T-helper 1 cell (primary cell): Measurements from ENCODE around the gene SBF2.
"Not testable (repeated sequence)": the region's sequence is repeated elsewhere in the genome, so short reads cannot be mapped to it uniquely, and the experiment has no call there.

ENCODE experiments used
- DNase-seq, 5 donors: peaks; one replicate each; pipeline ENCODE4 v3.0.0-alpha.2; 2012 to 2020

SBF2 gene

DNA sequence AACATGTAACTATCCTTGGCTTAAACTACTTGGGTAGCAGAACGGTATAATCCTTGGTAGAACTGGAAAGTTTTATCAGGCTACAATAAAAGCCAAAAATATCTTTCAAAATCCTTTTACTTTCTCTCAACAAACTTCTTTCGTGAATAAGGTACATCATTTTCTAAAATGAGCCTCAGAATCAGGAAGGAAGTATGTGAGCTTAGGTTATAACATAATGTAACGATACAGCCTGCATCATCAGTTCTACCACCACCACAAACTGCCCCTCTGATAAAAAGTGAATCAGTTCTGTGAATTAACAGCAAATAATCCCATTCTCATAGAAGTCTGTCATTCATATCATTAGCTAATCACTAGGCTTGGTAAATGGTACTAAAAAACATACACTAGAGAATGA lies 244.3 kb downstream of the SBF2 start:
- no peak for DNase-seq

DNA sequence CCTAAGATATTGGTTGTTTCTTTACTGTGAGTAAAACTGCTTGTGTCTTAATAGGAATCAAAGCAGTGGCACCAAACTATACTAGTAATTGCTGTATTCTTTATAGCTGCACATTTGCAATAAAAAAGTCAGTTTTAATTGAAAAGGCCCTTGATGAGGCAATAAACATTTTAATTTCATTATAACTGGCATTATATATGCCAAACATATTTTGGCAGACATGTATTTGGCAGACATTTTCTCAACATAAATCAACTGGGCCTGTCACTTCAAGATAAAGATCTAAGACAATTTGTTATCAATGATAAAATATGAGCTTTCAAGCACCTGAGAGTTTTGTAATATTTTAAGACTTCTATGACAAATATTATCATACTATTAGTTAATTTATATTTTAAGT lies 245.7 kb downstream of the SBF2 start:
- DNase-seq: no peak

DNA sequence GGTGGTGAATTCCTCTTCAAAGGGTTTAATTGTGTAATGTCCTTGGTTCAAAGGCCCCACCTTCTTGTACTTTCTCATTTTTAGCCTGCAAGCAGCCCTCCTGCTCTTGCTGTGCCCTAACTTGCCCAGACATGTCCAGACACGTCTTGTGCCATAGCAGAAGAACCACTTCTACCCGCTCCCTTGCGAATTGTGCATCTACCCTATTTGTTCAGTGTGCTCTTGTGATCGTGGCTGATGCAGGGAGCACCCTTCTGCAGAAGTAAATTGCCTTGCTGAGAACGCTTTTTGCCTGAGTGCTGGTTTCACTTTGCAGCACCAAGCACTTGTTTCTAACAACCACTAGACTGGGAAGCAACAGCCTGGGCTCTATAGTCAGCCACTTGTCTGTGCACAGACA lies 249.4 kb downstream of the SBF2 start:
- no peak for DNase-seq

DNA sequence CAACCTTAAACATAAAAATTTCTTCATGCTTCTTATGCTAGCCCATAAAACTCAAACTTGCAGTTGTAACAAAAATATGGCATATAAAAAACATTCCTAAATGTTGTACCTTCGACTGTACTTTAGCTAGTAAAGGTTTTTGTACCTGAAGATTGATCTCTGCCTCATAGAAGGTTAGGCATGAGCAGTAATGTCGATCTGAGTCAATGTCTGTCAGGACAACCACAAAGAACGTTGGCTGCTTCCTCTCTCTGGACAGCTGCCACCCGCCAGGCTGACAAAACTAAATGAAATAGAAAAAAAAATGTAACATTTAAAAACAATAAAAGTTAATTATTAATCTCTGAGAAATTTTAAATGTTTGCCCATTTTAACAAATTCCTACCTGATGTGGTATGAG lies 251.3 kb downstream of the SBF2 start:
- no peak for DNase-seq

DNA sequence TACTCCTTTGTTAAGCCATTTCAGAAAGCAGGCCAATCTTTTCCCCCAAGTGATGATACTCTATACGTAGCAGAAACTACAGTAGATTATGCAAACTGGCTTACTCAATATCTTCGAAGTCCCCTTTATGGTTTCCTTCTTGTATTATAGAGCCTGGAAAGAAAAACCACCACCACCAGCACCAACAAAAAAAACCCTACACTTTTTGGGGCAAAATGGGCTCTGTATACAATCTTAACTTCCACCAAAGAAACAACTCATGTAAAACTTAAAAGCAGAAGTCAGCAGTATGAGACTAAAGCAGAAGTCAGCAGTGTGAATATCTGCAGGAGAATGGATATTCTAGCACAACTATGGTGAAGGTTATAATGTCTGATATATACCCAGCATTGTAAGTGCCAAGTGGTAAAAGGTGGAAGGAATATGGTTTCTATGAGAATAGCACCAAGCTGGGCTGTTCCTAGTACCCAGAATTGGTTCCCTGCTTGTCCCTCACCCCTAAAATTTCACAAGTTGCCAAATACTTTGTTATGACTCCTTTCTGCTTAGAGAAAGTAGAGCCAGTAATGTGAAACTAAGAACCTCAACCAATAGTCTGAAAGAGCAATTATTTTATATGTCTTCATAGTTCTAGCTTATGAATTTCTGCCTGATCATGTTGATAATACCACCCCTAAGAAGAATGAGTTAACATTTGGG lies 252.1 kb downstream of the SBF2 start:
- no peak for DNase-seq

DNA sequence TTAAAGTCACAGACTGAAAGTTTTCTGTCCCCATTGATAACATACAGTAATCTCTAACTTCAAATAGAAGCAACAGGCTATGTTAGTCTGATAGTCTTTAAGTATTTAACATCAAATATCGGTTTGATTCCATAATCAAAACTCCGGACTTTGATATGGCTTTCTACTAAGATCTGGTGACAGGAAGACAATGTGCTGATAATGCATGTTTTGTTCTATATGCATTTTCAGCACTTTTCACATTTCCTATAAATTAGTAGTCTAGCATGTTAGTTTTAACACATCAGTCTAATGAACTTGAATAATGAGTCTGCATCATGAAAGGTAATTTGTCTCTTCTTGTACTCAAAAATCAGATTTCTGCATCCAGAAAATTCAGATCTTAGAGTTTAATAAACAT lies 252.7 kb downstream of the SBF2 start:
- no peak for DNase-seq

DNA sequence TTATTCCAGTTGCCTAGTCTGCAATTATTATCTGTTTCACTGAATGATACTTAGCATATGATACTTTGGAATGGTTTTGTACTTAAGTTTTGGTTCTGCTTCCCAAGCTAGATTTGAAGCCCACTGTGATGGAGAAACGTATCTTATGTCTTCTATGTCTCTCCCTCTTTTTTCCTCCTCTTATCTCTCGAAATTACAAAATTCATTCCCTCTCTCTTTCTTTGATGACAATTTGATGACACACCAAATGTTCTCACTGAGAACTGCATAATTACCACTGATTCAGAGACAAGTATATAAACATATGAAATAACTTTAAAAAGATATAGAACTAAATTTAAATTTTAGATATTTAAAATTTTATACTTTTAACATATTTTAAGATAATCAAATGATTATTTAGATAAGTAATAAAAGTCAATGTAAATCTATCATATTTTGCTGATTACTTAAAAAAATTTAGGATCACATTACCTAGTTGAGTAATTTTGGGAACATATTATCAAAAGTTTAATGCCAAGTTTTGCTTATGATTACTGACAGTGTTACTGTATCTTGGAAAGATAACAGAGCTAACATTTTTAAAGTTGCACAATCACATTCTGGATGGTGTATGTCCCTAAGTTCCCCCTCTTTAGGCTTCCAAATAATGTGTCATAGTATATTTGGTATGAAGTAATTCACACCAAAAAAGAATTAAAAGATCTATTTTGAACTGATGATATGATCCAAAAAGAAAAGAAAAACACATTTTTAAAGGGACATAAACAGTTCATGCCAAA lies 255.3 kb downstream of the SBF2 start:
- DNase-seq: no peak

DNA sequence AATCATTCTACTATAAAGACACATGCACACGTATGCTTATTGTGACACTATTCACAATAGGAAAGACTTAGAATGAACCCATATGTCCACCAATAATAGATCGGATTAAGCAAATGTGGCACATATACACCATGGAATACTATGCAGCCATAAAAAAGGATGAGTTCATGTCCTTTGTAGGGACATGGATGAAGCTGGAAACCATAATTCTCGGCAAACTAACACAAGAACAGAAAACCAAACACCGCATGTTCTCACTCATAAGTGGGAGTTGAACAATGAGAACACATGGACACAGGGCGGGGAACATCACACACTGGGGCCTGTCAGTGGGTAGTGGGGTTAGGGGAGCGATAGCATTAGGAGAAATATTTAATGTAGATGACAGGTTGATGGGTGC lies 258.1 kb downstream of the SBF2 start:
- DNase-seq: not testable (repeated sequence)

DNA sequence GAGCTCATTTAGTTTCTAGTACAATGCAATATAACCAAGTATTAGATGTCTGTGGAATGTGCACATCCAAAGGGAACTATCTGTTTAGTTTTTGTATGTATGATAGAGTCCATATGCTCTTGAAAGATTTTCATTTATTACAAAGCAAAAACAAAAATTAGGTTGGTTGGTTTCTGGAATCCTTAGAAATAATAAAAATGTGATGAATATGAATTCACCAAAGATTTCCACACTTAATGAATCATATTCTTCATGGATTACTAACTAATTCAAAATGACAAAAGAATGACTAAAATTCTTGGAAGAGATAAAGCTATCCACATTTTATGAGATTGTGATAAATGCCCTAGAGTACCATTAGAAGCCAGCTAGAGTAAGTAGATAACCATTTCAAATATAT lies 261.1 kb downstream of the SBF2 start:
- no peak for DNase-seq

DNA sequence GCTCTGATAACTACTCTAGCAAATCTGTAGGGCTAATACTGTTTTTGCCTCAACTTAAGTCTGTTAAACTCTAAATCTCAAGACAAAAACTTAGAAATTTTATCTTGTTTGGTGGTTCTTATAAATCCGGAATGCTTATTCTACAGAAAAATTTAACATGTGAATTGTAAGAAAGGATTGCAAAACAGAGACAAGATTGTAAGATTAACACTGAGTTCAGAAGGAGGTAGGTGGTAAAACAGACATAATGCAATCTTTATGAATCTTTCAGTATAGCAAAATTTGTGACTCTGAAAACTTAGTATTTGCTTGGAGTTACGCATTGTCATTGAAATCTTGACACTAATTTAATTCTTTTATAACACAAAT lies 263.9 kb downstream of the SBF2 start:
- no peak for DNase-seq

DNA sequence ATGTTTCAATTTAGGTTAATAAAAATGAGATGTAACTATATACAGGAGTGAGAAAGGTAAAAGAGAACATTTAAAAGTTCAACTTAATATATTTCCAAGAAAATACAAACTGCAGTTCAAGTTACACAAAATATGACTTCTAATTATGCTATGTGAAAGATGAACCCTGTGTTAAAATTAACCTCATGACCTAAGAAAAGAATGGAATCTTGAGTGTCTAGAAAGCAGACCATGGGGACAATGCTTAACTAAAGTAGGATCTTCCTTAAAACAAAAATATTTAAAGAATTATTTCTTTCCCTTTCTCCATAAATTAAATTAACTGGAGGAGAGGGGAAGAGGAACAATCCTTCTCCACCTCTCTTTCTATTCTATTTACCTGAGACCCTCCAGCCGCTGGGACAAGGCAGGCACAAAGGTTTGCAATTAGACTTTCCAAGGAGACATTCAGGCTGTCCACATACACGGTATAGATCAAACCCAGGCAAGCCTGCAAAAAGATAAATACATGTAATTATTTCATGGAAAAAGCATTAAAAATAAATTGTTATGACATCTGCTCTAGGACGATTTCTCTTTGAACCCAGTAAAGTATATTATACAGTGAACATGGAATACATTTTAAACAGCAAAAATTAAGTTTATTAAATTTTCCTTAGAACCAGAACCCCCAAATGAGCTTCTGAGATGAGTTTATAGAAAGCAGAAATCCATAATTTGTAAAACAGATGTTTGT lies 264.5 kb downstream of the SBF2 start:
- DNase-seq: no peak

DNA sequence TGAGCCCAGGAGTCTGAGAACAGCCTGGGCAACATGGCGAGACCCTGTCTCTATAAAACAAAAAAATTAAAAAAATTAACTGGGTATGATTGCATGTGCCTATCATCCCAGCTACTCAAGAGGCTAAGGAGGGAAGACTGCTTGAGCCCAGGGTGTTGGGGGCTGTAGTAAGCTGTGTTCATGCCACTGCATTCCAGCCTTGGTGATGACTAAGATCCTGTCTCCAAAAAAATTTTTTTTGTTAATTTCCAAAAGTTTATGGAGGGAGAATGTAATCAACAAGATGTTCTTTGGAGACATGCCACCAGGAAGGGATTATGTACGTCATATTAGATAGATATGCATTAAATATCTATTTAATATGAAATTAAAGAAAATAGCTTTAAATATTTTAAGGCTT lies 267.5 kb downstream of the SBF2 start:
- DNase-seq: no peak

DNA sequence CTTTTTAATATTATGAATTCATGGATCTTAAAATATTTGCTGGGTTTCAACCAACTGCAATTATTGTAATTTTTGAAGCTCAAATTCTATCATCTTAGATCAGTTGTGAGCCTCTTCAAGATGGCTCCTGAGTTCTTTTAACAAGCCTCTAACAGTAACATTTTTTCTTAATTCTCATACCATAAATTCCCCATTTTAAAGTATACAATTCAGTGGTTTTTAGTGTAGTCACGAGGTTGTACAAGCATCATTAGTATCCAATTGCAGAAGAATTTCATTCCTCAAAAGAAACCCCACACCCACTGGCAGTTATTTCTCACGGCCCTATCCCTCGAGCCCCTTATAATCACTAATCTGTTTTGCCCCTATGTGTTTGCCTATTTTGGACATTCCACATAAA lies 270.8 kb downstream of the SBF2 start:
- no peak for DNase-seq

DNA sequence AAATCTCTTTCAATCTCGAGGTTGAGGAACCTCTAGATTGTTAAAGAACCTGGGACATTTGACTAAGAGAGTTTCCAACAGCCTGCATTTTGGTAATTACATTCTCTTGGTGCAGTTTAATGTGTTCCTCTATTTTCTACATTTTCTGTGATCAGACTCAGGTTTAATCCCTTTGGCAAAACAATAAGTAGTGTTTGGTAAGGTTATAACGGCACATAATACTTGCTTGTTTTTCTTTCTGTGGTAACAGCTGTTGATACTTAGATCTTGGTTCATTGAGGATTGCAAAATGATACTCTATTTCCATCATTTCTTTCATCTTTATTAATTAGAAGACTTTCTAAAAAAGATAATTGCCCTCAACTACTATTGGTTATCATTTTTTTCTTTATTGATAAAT lies 271.3 kb downstream of the SBF2 start:
- DNase-seq: no peak

DNA sequence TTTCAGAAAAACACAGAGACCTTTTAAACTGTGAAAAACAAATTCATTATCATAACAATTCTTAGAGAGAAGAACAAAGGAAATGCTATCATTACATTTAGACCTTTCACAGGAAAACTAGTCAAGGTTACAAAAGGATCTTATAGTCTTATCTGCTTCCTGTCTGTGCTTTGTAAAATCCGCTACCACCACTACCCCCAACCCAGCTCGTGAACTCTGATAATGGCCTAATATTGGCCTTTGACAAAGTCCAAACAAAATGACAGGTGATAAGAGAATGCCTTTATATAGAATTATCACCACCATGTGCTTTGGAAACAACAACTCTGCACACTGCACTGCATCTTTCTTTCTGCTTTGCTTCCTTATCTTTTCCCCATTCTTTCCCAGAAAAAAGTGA lies 272.5 kb downstream of the SBF2 start:
- no peak for DNase-seq

DNA sequence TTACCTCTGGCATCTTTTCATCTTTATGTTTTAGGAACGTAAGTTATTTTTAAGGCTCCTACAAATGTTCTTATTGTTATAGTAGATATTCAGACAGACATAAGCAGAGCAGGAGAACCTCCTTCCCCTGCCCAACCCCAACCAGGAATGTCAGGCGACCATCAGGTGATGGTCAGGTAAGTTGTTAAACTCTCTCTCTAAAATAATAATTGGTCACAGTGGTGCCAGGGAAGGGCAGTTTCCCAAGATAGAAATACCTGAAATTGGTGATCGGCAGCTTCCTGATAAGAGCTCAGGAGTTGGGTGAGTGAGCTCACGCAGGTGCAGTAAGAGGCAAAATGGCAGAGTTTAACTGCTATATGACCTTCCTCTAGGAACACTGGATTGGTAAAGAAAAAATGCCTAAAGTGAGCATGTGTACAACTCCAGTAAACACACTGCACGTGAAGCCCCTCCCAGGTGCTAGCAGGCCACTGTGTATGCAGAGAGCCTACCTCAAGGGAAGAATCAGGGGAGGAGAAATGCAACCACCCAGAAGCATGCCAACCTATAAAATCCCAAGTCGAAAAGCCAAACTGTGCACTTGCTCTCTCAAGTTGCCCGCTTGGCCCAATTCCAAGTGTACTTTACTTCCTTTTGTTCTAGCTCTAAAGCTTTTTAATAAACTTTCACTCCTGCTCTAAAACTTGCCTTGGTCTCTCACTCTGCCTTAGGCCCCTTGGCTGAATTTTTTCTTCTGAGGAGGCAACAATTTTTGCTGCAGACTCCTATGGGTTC lies 273.9 kb downstream of the SBF2 start:
- DNase-seq: no peak

DNA sequence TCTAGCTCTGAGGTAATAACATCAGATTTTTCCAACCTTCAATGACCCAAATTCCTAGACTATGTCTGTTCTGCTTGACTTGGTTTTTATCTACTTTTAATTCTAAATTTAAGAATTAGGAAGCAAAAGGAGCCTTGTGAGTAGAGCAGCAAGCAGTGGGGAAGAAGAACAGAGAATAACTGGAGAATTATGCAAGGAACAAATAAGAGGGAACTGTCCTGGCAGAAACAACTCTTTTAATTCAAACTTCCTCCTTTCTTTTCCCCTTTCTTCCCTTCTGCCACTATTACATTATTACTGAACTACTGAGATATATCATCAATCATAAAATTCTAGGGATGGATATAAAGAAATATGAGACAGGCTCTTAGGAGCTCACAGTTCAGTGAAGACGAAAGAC lies 276.1 kb downstream of the SBF2 start:
- DNase-seq: no peak

DNA sequence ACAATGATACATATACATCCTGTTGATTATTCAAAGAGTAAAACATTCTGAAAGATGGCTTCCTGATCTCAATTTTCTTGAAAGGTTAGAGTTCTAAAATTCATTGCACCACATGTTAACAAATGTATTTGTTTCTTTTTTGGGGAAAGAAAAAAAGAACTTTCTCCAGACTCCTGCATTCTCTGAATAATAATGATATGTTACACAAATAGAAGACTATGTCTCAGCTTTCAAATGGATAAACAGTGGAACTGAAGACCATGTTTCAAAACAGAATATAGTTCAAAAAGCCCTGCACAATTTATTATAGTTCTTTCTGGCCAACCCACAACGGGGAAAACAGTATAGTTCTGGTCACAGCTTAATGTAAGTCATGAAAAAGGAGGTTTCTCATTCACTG lies 277.0 kb downstream of the SBF2 start:
- DNase-seq: no peak

DNA sequence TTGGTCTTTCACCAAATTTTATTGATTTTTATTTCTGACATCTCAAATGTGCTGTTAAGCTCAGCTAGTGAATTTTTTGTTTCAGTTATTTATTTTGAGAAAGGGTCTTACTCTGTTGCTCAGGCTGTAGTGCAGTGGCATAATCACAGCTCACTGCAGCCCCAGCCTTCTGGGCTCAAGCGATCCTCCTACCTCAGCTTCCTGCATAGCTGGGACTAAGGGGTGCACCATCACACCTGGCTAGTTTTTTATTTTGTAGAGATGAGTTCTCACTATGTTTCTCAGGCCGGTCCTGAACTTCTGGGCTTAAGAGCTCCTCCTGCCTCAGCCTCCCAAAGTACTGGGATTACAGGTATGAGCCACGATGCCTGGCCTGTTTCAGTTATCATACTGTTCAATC lies 282.0 kb downstream of the SBF2 start:
- DNase-seq: no peak

DNA sequence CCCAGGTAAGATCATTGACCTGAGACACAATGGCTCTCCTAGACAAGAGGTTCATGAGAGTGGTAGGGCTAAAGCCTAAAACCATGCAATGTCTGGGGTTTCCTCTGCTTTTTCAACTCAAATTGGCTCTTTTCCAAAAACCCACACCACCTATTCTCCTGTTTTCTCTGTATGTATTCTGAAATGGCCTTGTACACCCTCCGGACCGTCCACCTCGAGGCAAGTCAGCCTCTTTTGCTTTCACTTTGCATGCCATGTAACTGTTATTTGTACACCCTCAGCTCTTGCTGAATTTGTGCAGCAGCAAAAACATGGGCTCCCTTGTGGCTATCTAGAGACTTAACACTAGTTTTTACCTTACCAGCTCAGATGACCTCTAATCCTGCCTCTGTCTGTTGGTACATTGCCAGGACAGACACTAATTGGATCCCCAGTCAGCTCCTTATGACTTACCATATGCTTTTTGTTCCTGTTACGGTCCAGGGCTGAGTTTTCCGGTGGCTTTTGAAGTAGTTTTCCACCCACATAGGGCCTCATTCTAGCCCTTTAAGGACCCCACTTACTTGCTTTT lies 288.0 kb downstream of the SBF2 start:
- no peak for DNase-seq

DNA sequence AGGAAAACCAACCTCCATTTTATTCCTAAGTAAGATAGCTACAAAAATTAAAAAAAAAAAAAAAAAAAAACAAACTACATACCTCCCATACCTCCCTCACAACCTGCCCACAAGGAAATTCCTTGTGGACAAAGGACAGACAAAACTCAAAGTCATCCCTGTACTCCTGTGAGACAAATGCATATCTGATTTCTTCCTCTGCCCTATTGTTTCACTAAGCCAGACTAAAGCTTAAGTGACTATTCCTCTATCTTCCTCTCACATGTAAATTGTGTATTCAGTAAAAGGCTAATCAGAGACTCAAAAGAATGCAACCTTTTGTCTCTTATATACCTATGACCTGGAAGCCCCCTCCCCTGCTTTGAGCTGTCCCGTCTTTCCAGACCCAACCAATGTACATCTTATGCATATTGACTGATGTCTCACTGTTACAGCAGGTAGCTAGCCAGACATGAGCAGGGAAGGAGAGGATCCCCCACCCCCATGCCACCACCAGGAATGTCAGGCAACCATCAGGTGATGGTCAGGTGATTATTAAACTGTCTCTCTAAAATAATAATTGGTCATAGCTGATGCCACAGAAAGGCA lies 289.4 kb downstream of the SBF2 start:
- no peak for DNase-seq

DNA sequence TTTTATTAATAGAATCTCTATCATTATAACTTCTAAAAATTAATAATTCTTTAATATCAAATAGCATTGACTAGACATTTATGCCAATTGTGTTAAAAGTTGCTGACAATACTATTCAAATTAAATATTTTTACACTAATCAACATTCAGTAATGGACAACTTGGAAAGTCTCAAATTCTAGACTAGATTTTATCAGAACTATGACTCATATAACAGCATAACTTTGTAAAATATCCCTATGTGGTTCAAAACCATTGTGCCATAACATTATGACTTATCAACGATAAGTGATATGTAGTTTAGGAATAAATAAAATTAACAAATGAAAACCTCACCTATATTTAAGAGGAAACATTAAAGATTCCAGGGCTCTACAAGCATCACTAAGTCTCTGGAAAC lies 291.8 kb downstream of the SBF2 start:
- DNase-seq: no peak

DNA sequence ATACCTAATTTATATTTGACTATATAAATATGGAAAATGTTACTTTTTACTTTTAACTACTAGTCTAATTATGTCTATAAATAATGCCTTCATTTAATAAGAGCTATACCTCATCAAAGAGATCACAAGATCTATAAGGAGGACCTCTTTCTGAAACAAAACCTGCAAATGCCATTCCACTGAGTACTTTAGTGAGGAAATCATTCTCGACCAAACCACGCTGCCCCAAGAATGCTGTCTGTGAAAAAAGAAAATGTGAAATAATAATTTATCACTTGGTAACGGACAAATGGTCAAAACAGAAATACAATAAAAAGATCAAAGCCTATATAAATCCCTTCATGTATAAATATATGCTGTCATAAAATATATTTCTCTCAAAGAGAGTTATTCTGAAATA lies 301.7 kb downstream of the SBF2 start:
- DNase-seq: no peak
